Sigmoid colon (tissue), 4 donors: Measurements from ENCODE around the gene SLC26A6.

Experiments used
- EP300 ChIP-seq, 4 donors: sonication (generic); formaldehyde crosslinking; IDR thresholded peaks; one replicate each; pipeline ENCODE4 v1.6.1; 2017; ENCODE audit warnings: antibody characterized with exemption in 4 of 4
- POLR2A ChIP-seq, 2 donors: fragments of 450-650 bp; IDR thresholded peaks; one replicate each; pipeline ENCODE4 v1.6.1; 2016; ENCODE audit warnings: antibody characterized with exemption in 2 of 2, mild to moderate bottlenecking in 2 of 2, moderate library complexity in 2 of 2
- POLR2AphosphoS5 ChIP-seq, 4 donors: sonication (generic); formaldehyde crosslinking; IDR thresholded peaks; one replicate each; pipeline ENCODE4 v1.6.1; 2017; ENCODE audit warnings: antibody characterized with exemption in 4 of 4
- TF ChIP-seq, protein P1 (sequence below), 4 experiments: fragments of 450-650 bp in 3 of 4; fragments of 200-600 bp in 1 of 4; IDR thresholded peaks; one replicate each; pipeline ENCODE4 v1.5.1; 2016 to 2019; ENCODE audit warnings: antibody characterized with exemption in 4 of 4, mild to moderate bottlenecking in 3 of 4, moderate library complexity in 2 of 4

DNA sequence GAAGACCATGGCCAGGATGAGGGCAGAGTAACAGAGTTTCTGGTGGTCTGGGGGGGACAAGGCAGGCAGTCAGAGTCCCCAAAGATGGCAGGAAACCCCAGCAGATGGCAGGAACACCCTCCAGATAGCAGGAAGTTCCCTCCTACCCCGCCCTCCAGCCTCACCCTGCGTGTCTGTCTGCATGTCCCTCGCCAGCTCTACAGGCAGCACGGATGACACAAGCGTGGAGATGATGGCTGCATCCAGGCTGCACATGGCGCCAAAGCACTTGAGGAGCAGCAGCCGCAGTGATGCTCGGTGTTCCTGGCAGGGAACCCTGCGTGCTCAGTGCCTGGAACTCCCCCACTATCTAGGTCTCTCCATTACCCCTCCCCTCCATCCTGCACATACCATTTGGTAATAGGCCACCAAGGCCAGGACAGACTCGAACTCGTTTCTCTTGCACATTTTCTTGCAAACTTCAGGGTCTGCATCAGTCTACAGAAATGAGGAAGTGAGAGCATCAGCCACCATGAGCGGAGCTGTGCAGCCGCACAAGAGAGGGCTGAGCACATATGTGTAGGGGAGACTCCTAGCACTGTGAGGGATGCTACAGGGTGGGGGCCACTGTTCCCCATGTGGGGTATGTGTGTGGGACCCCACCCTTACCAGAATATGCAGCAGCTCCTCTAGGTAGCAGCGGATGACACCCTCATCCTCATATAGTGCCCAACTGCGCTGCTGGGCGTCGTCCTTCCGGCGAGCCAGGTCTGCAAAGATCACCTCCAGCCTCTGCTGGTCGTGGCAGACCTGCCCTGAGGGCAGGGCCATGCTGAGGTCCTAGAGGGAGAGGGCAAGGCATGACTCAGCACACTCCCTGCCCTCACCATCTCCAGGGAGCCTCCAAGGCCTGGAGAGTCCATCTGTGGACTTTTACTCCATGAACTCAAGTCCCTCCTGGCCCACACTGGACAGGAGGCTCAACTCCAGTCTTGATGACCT is 44.4 kb upstream of the SLC26A6 start:
- TF ChIP-seq, protein P1, sequence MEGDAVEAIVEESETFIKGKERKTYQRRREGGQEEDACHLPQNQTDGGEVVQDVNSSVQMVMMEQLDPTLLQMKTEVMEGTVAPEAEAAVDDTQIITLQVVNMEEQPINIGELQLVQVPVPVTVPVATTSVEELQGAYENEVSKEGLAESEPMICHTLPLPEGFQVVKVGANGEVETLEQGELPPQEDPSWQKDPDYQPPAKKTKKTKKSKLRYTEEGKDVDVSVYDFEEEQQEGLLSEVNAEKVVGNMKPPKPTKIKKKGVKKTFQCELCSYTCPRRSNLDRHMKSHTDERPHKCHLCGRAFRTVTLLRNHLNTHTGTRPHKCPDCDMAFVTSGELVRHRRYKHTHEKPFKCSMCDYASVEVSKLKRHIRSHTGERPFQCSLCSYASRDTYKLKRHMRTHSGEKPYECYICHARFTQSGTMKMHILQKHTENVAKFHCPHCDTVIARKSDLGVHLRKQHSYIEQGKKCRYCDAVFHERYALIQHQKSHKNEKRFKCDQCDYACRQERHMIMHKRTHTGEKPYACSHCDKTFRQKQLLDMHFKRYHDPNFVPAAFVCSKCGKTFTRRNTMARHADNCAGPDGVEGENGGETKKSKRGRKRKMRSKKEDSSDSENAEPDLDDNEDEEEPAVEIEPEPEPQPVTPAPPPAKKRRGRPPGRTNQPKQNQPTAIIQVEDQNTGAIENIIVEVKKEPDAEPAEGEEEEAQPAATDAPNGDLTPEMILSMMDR (IDR thresholded peaks at IDR 0.05) = no peak
- TF ChIP-seq POLR2A (IDR thresholded peaks at IDR 0.05) (no peak), POLR2AphosphoS5 (IDR thresholded peaks at IDR 0.05) (no peak), EP300 (IDR thresholded peaks at IDR 0.05) (no peak)
